ENCODE results near the gene RIMS4. TPM values are rescaled to one million over a fixed set of nuclear protein-coding genes. Genes with fewer than 3 reads are reported as not detected.

The RIMS4 gene
- total and polyA plus RNA-seq, 2 of the 8 experiments (the other 6 are each of a cell fraction or from before 2014, with no cell fraction given): 13.3 to 44.2 TPM

DNA sequence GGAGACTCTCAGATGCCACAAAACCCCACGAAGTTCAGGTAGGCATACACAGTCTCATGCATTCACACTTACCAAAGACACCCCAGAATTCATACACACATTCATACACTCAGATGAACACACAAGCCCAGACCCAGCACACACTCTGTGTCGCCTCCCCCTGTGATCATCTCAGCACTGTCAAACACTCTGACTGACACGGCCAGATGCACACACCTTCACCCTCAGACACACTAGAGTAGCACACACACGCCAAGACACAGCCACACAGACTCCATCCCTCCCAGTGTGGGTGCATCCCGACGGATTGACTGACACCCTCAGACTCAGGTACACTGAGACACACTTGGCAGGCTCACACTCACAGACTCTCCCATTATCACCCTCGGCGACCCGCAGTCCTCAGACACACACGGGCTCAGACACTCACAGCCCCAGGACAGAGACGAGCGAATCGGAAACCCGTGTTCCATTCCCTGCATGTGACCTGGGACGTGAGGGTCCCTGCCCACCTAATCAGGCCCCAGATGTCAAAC, 872 bp upstream of the RIMS4 start (continued):
- TF ChIP-seq RAD21 (IDR thresholded peaks at IDR 0.05 in 1 of 2, conservative IDR thresholded peaks at IDR 0.05 in 1 of 2; ENCODE audit: low read depth in 2 of 2, low read length in 2 of 2) (no peak), POLR2A (IDR thresholded peaks at IDR 0.05; ENCODE audit: control extremely low read depth in 1 of 2, low read depth in 2 of 2, low read length in 2 of 2) (no peak), TAF1 (IDR thresholded peaks at IDR 0.05; ENCODE audit: low read depth, low read length) (no peak)
- TF ChIP-seq, protein P1, sequence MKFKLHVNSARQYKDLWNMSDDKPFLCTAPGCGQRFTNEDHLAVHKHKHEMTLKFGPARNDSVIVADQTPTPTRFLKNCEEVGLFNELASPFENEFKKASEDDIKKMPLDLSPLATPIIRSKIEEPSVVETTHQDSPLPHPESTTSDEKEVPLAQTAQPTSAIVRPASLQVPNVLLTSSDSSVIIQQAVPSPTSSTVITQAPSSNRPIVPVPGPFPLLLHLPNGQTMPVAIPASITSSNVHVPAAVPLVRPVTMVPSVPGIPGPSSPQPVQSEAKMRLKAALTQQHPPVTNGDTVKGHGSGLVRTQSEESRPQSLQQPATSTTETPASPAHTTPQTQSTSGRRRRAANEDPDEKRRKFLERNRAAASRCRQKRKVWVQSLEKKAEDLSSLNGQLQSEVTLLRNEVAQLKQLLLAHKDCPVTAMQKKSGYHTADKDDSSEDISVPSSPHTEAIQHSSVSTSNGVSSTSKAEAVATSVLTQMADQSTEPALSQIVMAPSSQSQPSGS (IDR thresholded peaks at IDR 0.05; ENCODE audit: low read length): no peak

All from H1 (cell line).